ENCODE results near the gene ICAM5. TPM values are rescaled to one million over a fixed set of nuclear protein-coding genes. Genes with fewer than 3 reads are reported as not detected.

The ICAM5 gene
- polyA plus RNA-seq, 1 donor from 2014 or later, result not detected

DNA sequence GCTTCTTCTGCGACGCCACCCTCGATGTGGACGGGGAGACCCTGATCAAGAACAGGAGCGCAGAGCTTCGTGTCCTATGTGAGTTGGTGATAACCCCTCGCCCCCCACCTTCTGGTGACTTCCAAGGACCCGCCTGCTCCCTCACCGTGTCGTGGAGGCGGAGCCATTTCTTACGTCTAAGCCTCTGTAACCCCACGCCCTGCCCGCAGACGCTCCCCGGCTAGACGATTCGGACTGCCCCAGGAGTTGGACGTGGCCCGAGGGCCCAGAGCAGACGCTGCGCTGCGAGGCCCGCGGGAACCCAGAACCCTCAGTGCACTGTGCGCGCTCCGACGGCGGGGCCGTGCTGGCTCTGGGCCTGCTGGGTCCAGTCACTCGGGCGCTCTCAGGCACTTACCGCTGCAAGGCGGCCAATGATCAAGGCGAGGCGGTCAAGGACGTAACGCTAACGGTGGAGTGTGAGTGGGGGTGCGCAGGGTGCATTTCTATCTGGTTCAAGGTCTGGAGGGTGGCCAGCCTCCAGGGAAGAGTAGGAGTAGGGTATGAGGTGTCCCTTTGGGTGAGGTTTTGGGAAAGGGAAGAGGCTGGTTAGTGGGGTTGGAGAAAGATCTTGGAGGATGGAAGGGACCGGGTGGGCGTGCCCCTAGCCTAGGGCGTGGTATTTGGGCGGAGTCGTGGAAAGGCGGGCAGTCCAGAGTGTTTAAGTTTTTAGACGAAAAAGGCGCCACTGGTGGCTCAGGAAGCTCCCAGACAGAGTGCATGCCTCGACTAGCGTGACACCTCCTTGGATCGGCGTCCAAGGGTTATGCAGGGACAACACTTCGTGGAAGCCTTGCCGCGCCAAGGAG, 3.3 kb downstream of the ICAM5 start:
- peaks cover 0 to 7% (median 0%) of the 10 kb centered on the region in 3 donors for H3K9me3 Mint-ChIP-seq
- H3K27me3 Mint-ChIP-seq, result peaks cover 56% of the 10 kb centered on the region
- peaks cover 22 to 32% (median 30%) of the 10 kb centered on the region in 3 donors for H3K4me1 Mint-ChIP-seq
- peak overlapping the region; percentile 73 to 99 (median 82) for H3K27ac Mint-ChIP-seq
- H3K4me3 Mint-ChIP-seq, result peak overlapping the region; percentile 71 to 93 (median 82)
- no peaks in the 10 kb centered on the region for H3K36me3 Mint-ChIP-seq

DNA sequence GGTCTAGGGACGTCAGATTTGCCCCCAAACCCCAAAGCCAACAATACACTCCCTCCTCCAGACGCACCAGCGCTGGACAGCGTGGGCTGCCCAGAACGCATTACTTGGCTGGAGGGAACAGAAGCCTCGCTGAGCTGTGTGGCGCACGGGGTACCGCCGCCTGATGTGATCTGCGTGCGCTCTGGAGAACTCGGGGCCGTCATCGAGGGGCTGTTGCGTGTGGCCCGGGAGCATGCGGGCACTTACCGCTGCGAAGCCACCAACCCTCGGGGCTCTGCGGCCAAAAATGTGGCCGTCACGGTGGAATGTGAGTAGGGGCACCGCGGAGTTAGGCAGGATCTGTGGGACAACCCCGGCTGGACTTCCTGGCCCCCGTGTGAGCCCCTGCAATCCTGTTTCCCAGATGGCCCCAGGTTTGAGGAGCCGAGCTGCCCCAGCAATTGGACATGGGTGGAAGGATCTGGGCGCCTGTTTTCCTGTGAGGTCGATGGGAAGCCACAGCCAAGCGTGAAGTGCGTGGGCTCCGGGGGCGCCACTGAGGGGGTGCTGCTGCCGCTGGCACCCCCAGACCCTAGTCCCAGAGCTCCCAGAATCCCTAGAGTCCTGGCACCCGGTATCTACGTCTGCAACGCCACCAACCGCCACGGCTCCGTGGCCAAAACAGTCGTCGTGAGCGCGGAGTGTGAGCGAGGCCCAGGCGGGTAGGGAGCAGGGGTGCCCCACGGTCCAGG, 4.0 kb downstream of the ICAM5 start:
- Mint-ChIP-seq H3K27ac (peak overlapping the region; percentile 71 to 99 (median 82)), H3K9me3 (peaks cover 0 to 7% (median 0%) of the 10 kb centered on the region in 3 donors), H3K4me3 (peak overlapping the region in 3 of 4 donors; percentile 21 to 90 (median 84)), H3K27me3 (peaks cover 53% of the 10 kb centered on the region), H3K36me3 (no peaks in the 10 kb centered on the region), H3K4me1 (peaks cover 19 to 28% (median 24%) of the 10 kb centered on the region in 3 donors)

DNA sequence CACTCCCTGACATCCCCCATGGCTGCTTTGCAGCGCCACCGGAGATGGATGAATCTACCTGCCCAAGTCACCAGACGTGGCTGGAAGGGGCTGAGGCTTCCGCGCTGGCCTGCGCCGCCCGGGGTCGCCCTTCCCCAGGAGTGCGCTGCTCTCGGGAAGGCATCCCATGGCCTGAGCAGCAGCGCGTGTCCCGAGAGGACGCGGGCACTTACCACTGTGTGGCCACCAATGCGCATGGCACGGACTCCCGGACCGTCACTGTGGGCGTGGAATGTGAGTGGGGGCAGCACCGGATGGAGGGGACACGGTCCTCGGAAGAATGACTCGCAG, 4.6 kb downstream of the ICAM5 start:
- Mint-ChIP-seq H3K27me3 (peaks cover 48% of the 10 kb centered on the region), H3K27ac (peak overlapping the region in 2 of 3 donors; percentile 59 to 82), H3K4me3 (peak overlapping the region; percentile 21 to 90 (median 83)), H3K9me3 (peaks cover 0 to 7% (median 0%) of the 10 kb centered on the region in 3 donors), H3K4me1 (peaks cover 18 to 25% (median 19%) of the 10 kb centered on the region in 3 donors), H3K36me3 (no peaks in the 10 kb centered on the region)

DNA sequence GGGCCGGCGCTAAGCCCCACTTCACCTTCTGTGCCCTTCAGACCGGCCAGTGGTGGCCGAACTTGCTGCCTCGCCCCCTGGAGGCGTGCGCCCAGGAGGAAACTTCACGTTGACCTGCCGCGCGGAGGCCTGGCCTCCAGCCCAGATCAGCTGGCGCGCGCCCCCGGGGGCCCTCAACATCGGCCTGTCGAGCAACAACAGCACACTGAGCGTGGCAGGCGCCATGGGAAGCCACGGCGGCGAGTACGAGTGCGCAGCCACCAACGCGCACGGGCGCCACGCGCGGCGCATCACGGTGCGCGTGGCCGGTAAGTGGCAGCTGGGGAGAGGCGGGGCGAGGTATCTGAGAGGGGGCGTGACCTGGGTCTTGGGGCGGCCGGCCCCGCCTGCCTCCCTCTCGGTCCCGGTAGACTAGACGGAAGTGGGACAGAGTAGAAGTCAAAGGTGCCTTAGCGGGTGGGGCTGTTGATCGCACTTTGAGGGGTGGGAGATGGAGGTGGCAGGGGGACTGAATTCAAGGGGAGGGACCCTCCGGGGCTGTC, 5.6 kb downstream of the ICAM5 start:
- Mint-ChIP-seq H3K27me3 (peaks cover 43% of the 10 kb centered on the region), H3K27ac (peak overlapping the region; percentile 63 to 89 (median 82)), H3K9me3 (peaks cover 0 to 7% (median 0%) of the 10 kb centered on the region in 3 donors), H3K4me1 (peaks cover 14 to 22% (median 19%) of the 10 kb centered on the region in 3 donors), H3K36me3 (no peaks in the 10 kb centered on the region), H3K4me3 (peak overlapping the region; percentile 65 to 98 (median 84))

DNA sequence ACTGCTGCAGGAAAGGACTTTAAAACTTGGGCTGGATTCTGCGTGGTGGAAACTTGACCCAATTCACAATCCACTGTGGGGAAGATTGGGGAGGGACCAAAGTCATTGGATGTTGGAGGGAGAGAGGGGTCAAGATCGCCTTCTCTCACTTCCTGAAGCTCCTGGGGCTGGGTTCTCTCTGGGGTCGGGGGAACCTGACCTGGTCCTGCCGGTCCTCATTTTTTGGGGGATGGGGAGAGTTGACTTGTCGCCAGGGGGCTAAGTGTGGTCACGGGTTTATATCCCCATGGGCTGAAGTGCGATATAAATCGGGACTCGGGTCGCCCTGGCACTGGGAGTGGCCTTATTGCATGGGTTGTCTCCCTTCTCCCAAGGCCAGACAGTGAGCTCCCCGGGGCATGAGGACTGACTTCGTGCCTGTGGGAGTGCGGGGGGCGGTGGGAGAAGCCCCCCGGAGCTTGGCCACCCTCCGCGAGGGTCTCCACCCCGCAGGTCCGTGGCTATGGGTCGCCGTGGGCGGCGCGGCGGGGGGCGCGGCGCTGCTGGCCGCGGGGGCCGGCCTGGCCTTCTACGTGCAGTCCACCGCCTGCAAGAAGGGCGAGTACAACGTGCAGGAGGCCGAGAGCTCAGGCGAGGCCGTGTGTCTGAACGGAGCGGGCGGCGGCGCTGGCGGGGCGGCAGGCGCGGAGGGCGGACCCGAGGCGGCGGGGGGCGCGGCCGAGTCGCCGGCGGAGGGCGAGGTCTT, 6.3 kb downstream of the ICAM5 start:
- Mint-ChIP-seq H3K27ac (peak overlapping the region; percentile 63 to 89 (median 82)), H3K9me3 (peaks cover 0 to 7% (median 0%) of the 10 kb centered on the region in 3 donors), H3K4me1 (peaks cover 10 to 19% (median 16%) of the 10 kb centered on the region in 3 donors), H3K36me3 (no peaks in the 10 kb centered on the region), H3K4me3 (peak overlapping the region; percentile 65 to 98 (median 84)), H3K27me3 (peaks cover 38% of the 10 kb centered on the region)

DNA sequence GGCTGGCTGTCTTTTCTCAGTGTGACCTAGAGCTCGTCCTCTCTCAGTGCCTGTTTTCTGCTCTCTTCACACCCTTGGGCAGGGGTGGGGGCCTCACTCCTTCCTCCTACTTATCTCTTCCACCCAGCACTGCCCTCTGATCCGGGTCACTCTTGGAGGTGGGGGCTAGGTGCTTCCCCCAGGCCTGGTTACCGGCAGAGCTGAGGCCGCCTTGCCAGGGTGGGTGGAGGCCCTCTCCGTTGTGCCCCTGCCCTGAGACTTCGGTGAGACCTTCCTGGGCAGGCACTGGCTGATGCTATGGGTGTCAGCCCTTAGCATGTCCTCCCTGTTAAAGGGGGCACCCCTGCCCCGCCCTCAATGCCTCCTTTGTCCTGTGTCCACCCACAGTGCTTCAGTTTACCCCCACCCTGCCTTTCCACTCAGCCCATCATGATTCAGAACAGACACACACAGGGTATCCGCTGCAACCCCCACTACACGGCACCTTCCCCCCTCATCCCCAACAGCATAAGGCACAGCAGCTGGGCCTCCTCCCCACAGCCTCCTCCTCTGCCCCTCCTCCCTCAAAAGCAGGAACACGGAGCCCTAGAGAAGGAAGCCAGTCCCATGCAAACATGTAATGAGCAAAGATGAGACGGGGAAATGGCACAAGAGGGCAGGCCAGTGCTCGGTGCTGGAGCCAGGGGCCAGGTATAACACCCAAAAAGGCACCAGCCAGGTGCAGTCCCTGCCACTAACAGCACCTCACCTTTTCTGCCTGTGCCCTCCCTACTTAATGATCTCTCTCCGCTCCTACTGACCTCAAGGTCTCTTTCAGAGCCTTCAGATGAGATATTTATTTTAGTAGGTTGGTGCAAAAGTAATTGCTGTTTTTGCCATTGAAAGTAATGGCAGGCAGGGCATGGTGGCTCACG, 10.1 kb downstream of the ICAM5 start:
- peak overlapping the region in 1 of 3 donors; percentile 71 for H3K27ac Mint-ChIP-seq
- no peak overlapping the region for H3K4me3 Mint-ChIP-seq
- H3K9me3 Mint-ChIP-seq, result no peaks in the 10 kb centered on the region
- no peaks in the 10 kb centered on the region for H3K36me3 Mint-ChIP-seq
- peaks cover 5 to 7% (median 6%) of the 10 kb centered on the region in 3 donors for H3K4me1 Mint-ChIP-seq
- H3K27me3 Mint-ChIP-seq, result peaks cover 8% of the 10 kb centered on the region

DNA sequence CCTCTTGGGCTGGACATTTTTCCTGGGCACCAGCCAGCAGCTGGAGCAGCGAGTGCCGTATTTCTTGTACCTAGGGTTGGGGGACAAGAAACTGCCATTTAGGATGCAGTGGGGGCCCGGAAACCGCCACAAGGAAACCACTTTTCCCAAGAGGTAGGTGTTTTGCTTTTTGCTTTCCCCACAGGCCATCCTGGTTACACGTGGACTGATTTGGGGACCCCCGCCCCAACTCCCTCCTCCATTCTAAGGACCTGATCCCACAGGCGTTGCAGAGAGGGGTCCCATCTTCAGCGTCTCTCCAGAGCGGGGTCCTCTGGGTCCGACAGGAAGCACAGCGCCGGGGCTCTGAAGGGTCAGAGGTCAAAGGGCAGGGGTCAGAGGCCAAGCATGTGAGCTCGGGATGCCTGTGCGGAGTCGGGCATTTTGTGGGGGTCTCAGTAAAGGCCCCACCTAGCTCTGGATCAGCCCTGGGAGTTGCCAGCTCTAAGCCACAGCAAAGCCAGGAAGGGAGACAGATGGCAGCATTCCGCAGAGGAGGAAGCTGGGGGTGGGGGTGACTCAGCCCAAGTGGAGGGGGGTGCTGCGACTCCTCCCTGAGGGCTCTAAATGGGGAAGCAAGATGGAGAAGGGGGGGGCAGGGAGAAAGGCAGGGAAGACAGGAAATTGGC, 15.5 kb downstream of the ICAM5 start:
- Mint-ChIP-seq H3K4me1 (peaks cover 0 to 1% (median 0%) of the 10 kb centered on the region in 3 donors), H3K4me3 (no peak overlapping the region), H3K9me3 (no peaks in the 10 kb centered on the region), H3K27ac (no peak overlapping the region), H3K27me3 (no peaks in the 10 kb centered on the region), H3K36me3 (no peaks in the 10 kb centered on the region)

DNA sequence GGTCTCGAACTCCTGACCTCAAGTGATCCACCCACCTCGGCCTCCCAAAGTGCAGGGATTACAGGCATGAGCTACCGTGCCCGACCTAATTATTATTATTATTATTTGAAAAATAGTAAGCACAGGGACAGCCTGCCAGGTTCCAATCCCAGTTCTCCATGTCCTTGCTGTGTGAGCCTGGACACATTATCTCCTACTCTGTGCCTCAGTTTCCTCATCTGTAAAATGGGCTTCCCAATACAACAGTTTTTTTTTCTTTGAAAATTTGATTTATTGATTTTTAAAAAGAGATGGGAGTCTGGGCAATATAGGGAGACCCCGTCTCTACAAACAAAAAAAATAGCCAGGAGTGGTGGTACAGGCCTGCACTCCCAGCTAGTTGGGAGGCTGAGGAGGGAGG, 16.6 kb downstream of the ICAM5 start:
- Mint-ChIP-seq H3K27me3 (no peaks in the 10 kb centered on the region), H3K27ac (no peak overlapping the region), H3K4me1 (peaks cover 0 to 1% (median 0%) of the 10 kb centered on the region in 3 donors)

DNA sequence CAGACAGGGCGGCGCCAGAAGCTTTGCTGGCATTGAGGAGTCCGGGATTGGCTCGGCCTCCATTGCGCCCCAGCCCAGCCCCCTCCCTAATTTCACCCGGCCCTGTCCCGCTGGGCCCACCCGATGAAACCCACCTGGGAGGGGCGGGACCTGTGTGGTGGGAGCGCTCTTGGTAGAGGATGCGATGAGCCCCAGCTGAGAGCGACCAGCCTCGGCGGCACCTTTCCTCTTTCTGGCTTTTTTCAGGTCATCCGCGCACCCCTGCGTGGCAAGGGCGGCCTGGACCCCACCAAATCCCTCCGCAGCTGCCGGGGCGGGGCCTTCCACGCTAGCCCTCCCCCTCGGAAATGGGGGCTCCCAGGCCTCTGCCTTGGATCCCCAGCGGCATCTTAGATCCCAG, 19.7 kb downstream of the ICAM5 start, which contains the start of gene ZGLP1:
Gene ZGLP1, minus strand, starts transcription at position 393 of the 400 bp plus-strand sequence.
- Mint-ChIP-seq H3K9me3 (no peaks in the 10 kb centered on the region), H3K27ac (peak within 1 kb of the TSS in 1 of 3 donors; percentile 71), H3K4me3 (no peak within 1 kb of the TSS), H3K27me3 (no peaks in the 10 kb centered on the region), H3K4me1 (peaks cover 0 to 2% (median under 1%) of the 10 kb centered on the region in 3 donors), H3K36me3 (no peaks in the 10 kb centered on the region)

More for the DNA sequence above, 16.6 kb downstream of the ICAM5 start:
- Mint-ChIP-seq H3K9me3 (no peaks in the 10 kb centered on the region), H3K4me3 (no peak overlapping the region), H3K36me3 (no peaks in the 10 kb centered on the region)

DNA sequence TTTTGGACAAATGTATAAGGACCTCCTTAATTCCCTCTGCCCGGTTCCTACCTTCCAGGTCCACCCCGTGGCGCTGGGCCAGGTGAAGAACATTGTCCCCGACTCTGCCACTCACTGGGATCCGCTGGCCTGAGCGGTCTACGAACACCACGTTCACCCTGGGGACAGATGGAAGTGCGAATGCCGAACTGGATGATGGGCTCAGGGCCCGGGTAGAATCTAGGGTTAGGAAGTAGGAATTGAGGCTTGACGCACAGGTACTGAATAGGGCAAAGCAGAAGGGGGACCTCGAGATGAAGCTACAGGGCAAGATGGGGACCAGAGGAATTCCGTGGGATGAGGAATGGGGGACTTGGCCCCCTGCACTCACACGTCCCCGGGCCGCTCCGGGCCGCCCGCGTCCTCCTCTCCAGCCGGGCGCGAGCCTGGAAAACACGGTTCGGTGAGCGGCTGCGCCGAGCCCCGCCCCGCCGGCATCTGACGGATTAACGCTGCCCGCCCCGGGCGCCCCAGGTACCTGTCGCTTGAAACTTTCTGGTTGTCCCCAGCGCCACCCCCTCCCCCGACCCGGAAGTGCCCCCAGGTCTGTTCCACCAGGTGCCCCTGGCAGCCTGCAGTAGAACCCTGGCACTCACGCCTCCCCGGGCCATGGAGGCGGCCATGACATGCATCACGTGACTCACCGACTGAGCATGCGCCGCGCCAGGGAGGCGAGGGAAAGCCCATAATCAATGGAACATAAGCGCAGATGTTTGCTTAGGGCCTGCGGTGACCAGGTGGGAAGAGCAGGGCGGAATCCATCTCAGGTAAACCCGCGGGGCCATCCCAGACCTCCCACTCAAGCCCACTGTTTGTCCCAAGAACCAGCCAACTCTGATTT, 25.8 kb downstream of the ICAM5 start, which contains the start of gene FDX2:
Gene FDX2, minus strand, starts transcription at position 681 of the 880 bp plus-strand sequence. Its CDS starts 19 bp downstream, at position 662.
- H3K36me3 Mint-ChIP-seq, result no peaks in the 10 kb centered on the region
- peak within 1 kb of the TSS; percentile 43 to 97 (median 90) for H3K4me3 Mint-ChIP-seq
- H3K9me3 Mint-ChIP-seq, result no peaks in the 10 kb centered on the region
- no peaks in the 10 kb centered on the region for H3K27me3 Mint-ChIP-seq
- H3K4me1 Mint-ChIP-seq, result peaks cover 4 to 13% (median 8%) of the 10 kb centered on the region in 3 donors
- peak within 1 kb of the TSS; percentile 44 to 95 (median 94) for H3K27ac Mint-ChIP-seq

DNA sequence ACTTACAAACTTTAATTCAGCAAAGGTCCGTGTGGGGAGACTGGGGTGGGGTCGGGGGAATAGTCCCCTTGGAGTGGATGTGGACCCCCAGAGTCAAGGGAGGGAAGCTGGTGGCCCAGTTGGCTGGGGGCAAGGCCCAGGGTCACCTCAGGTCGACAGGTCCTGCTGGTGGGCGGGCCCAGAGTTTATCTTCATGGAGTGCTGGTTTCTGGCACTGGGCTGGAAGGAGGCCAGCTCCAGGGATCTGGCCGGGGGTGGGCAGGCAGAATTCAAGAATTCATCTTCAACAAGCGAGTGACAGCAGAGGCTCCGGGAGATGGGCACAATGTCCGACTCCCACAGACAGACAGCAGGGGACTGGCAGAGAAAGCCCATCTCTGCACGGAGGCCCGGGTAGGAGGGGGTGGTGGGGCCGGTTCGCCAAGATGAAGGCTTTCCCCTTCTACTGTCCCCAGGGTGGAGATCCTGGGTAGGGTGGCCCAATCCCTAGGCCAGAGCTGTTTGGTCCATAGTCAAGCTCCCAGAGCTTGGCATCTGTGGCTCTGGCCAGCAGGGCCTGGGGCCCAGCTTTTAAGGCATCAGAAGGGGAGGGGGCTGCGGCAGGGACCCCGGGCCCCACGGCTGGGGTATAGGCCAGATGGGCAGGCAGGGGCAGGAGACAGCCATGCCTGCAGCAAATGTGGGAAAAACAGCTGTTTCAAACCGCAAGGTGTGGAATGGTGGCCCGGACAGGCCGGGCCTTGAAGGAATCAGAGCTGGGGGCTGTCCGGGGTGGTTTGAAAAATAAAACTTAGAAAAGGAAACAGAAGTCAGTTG, 26.7 kb downstream of the ICAM5 start:
- Mint-ChIP-seq H3K9me3 (no peaks in the 10 kb centered on the region), H3K27ac (peak overlapping the region; percentile 44 to 95 (median 94)), H3K27me3 (no peaks in the 10 kb centered on the region), H3K36me3 (no peaks in the 10 kb centered on the region), H3K4me3 (peak overlapping the region; percentile 43 to 93 (median 70)), H3K4me1 (peaks cover 4 to 13% (median 8%) of the 10 kb centered on the region in 3 donors)

Measured in IgD-negative memory B cell (primary cell).